Neural cell (in vitro differentiated cells): ENCODE data around the gene SOX30. TPM values are rescaled to one million over a fixed set of nuclear protein-coding genes. Genes with fewer than 3 reads are reported as not detected.

Experiments
- H2AFZ ChIP-seq: fragments of 200-600, 300-800 bp; sonication (generic), shearing (Covaris generic); 2 replicates; pipeline ENCODE4 v1.6.0; 2014; ENCODE audit warnings: low read depth, mild to moderate bottlenecking, antibody characterized with exemption, low read length, moderate library complexity
- H3F3A ChIP-seq: fragments of 200-600 bp; shearing (Covaris generic); 2 replicates; pipeline ENCODE4 v1.6.1; 2016; ENCODE audit warnings: mild to moderate bottlenecking, moderate library complexity, mixed read lengths, antibody characterized with exemption, low read length; ENCODE audit not compliant: insufficient read depth, poor library complexity, severe bottlenecking
- H3K27ac ChIP-seq: fragments of 200-600, 300-800 bp; sonication (generic), shearing (Covaris generic); 2 replicates; pipeline ENCODE4 v1.5.1; 2014; ENCODE audit warnings: mild to moderate bottlenecking, low read length, moderate library complexity
- H3K27me3 ChIP-seq: fragments of 300-800, 200-600 bp; sonication (generic), shearing (Covaris generic); 2 replicates; pipeline ENCODE4 v1.6.0; 2014; ENCODE audit warnings: mild to moderate bottlenecking, low read depth, low read length, moderate library complexity; ENCODE audit not compliant: insufficient read depth
- H3K36me3 ChIP-seq: fragments of 300-800, 200-600 bp; sonication (generic), shearing (Covaris generic); 2 replicates; pipeline ENCODE4 v1.5.1; 2014; ENCODE audit warnings: mild to moderate bottlenecking, antibody characterized with exemption, low read length, moderate library complexity; ENCODE audit not compliant: insufficient read depth
- H3K4me2 ChIP-seq: fragments of 300-800, 200-600 bp; sonication (generic), shearing (Covaris generic); 2 replicates; pipeline ENCODE4 v1.6.0; 2014; ENCODE audit warnings: mild to moderate bottlenecking, low read length
- H3K4me3 ChIP-seq: fragments of 300-800, 200-600 bp; sonication (generic), shearing (Covaris generic); 2 replicates; pipeline ENCODE4 v1.5.1; 2014; ENCODE audit warnings: mild to moderate bottlenecking, low read length, moderate library complexity
- H3K79me2 ChIP-seq: fragments of 200-600 bp; shearing (Covaris generic); replicated peaks from 2 replicates; pipeline ENCODE4 v1.6.0; 2014; ENCODE audit warnings: mild to moderate bottlenecking, low read length, moderate library complexity; ENCODE audit not compliant: insufficient read depth
- H3K9ac ChIP-seq: fragments of 300-800, 200-600 bp; sonication (generic), shearing (Covaris generic); 2 replicates; pipeline ENCODE4 v1.6.1; 2016; ENCODE audit warnings: mild to moderate bottlenecking, low read length, mixed read lengths
- H3K9me2 ChIP-seq: fragments of 200-600 bp; shearing (Covaris generic); 2 replicates; pipeline ENCODE4 v1.6.1; 2016; ENCODE audit warnings: mild to moderate bottlenecking, low read length, mixed read lengths; ENCODE audit not compliant: insufficient read depth
- H3K9me3 ChIP-seq: fragments of 200-600, 300-800 bp; sonication (generic), shearing (Covaris generic); 2 replicates; pipeline ENCODE4 v1.6.1; 2016; ENCODE audit warnings: mild to moderate bottlenecking, mixed run types, low read length, moderate library complexity, mixed read lengths
- H4K20me1 ChIP-seq: fragments of 200-600 bp; shearing (Covaris generic); 2 replicates; pipeline ENCODE4 v1.6.1; 2016; ENCODE audit warnings: mild to moderate bottlenecking, mixed run types; ENCODE audit not compliant: insufficient read depth
- EP300 ChIP-seq: fragments of 450-650 bp; conservative IDR thresholded peaks from 2 replicates; pipeline ENCODE4 v1.6.1; 2014; ENCODE audit warnings: antibody characterized with exemption, mild to moderate bottlenecking, moderate library complexity; ENCODE audit not compliant: poor library complexity, severe bottlenecking
- EZH2 ChIP-seq: fragments of 200-600, 300-800 bp; shearing (Covaris generic), sonication (generic); IDR thresholded peaks from 2 replicates; pipeline ENCODE4 v1.6.1; 2014; ENCODE audit warnings: antibody characterized with exemption, low read length, borderline replicate concordance, mild to moderate bottlenecking; ENCODE audit not compliant: insufficient read depth, poor library complexity, severe bottlenecking
- MXI1 ChIP-seq: fragments of 450-650 bp; conservative IDR thresholded peaks from 2 replicates; pipeline ENCODE4 v1.6.1; 2014; ENCODE audit warnings: antibody characterized with exemption, mild to moderate bottlenecking; ENCODE audit not compliant: poor library complexity, severe bottlenecking
- POLR2AphosphoS5 ChIP-seq: IDR thresholded peaks from 2 replicates; pipeline ENCODE4 v1.6.1; 2012
- RAD21 ChIP-seq: fragments of 450-650 bp; conservative IDR thresholded peaks from 2 replicates; pipeline ENCODE4 v1.6.1; 2014; ENCODE audit warnings: antibody characterized with exemption, mild to moderate bottlenecking, moderate library complexity
- SMC3 ChIP-seq: fragments of 450-650 bp; conservative IDR thresholded peaks from 2 replicates; pipeline ENCODE4 v1.6.1; 2014; ENCODE audit warnings: antibody characterized with exemption, mild to moderate bottlenecking, moderate library complexity; ENCODE audit not compliant: poor library complexity
- TAF1 ChIP-seq: IDR thresholded peaks from 2 replicates; pipeline ENCODE4 v1.6.1; 2012; ENCODE audit warnings: low read depth
- polyA plus RNA-seq: library from polyadenylated mRNA; depleted of rRNA; stranded (reverse); fragments of >200 nt; gene quantifications from 2 replicates; pipeline ENCODE4 v1.2.3, GENCODE V29; 2014
- TF ChIP-seq, protein P1 (sequence below): fragments of 450-650 bp; IDR thresholded peaks from 2 replicates; pipeline ENCODE4 v1.5.1; 2014; ENCODE audit warnings: antibody characterized with exemption, mild to moderate bottlenecking, moderate library complexity; ENCODE audit not compliant: poor library complexity, severe bottlenecking
- TF ChIP-seq, protein P2 (sequence below): IDR thresholded peaks from 2 replicates; pipeline ENCODE4 v1.6.1; 2012; ENCODE audit warnings: borderline replicate concordance

Gene SOX30
- polyA plus RNA-seq, 1 donor from 2014 or later: not detected

DNA sequence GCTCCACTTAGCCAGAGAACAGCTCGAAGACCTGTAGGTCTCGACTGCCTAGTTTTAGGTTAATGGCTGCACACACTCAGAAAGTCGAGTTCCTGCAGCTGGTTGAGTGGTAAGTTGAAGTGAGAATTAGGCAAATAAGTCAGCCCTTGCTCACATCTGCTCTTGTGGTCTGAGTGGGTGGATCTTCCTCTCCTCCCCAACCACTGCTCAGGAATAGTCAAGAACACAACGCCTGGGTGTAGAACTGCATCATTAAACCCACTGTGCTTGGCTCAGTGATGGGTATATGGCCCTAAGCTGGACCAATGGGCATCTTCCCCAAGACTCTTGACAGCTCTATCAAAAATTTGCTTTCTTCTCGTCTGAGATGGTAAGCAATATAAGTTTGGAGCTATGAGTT, 55.8 kb downstream of the SOX30 start:
- H3K9me2 ChIP-seq: no peaks in the 10 kb centered on the region
- H3K9me3 ChIP-seq: no peaks in the 10 kb centered on the region
- no peak overlapping the region for H3K27ac ChIP-seq
- no peak overlapping the region for H3K4me2 ChIP-seq
- no peaks in the 10 kb centered on the region for H3K36me3 ChIP-seq
- no peaks in the 10 kb centered on the region for H3F3A ChIP-seq
- no peaks in the 10 kb centered on the region for H3K27me3 ChIP-seq
- H4K20me1 ChIP-seq: no peaks in the 10 kb centered on the region
- no peaks in the 10 kb centered on the region for H3K79me2 ChIP-seq
- TF ChIP-seq, protein P1, sequence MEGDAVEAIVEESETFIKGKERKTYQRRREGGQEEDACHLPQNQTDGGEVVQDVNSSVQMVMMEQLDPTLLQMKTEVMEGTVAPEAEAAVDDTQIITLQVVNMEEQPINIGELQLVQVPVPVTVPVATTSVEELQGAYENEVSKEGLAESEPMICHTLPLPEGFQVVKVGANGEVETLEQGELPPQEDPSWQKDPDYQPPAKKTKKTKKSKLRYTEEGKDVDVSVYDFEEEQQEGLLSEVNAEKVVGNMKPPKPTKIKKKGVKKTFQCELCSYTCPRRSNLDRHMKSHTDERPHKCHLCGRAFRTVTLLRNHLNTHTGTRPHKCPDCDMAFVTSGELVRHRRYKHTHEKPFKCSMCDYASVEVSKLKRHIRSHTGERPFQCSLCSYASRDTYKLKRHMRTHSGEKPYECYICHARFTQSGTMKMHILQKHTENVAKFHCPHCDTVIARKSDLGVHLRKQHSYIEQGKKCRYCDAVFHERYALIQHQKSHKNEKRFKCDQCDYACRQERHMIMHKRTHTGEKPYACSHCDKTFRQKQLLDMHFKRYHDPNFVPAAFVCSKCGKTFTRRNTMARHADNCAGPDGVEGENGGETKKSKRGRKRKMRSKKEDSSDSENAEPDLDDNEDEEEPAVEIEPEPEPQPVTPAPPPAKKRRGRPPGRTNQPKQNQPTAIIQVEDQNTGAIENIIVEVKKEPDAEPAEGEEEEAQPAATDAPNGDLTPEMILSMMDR: no peak
- TF ChIP-seq SMC3 (no peak), POLR2AphosphoS5 (no peak), EP300 (no peak), RAD21 (no peak), MXI1 (no peak), TAF1 (no peak), EZH2 (no peak)
- TF ChIP-seq, protein P2, sequence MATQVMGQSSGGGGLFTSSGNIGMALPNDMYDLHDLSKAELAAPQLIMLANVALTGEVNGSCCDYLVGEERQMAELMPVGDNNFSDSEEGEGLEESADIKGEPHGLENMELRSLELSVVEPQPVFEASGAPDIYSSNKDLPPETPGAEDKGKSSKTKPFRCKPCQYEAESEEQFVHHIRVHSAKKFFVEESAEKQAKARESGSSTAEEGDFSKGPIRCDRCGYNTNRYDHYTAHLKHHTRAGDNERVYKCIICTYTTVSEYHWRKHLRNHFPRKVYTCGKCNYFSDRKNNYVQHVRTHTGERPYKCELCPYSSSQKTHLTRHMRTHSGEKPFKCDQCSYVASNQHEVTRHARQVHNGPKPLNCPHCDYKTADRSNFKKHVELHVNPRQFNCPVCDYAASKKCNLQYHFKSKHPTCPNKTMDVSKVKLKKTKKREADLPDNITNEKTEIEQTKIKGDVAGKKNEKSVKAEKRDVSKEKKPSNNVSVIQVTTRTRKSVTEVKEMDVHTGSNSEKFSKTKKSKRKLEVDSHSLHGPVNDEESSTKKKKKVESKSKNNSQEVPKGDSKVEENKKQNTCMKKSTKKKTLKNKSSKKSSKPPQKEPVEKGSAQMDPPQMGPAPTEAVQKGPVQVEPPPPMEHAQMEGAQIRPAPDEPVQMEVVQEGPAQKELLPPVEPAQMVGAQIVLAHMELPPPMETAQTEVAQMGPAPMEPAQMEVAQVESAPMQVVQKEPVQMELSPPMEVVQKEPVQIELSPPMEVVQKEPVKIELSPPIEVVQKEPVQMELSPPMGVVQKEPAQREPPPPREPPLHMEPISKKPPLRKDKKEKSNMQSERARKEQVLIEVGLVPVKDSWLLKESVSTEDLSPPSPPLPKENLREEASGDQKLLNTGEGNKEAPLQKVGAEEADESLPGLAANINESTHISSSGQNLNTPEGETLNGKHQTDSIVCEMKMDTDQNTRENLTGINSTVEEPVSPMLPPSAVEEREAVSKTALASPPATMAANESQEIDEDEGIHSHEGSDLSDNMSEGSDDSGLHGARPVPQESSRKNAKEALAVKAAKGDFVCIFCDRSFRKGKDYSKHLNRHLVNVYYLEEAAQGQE: no peak
- H3K9ac ChIP-seq: no peak overlapping the region
- no peak overlapping the region for H3K4me3 ChIP-seq
- no peak overlapping the region for H2AFZ ChIP-seq

DNA sequence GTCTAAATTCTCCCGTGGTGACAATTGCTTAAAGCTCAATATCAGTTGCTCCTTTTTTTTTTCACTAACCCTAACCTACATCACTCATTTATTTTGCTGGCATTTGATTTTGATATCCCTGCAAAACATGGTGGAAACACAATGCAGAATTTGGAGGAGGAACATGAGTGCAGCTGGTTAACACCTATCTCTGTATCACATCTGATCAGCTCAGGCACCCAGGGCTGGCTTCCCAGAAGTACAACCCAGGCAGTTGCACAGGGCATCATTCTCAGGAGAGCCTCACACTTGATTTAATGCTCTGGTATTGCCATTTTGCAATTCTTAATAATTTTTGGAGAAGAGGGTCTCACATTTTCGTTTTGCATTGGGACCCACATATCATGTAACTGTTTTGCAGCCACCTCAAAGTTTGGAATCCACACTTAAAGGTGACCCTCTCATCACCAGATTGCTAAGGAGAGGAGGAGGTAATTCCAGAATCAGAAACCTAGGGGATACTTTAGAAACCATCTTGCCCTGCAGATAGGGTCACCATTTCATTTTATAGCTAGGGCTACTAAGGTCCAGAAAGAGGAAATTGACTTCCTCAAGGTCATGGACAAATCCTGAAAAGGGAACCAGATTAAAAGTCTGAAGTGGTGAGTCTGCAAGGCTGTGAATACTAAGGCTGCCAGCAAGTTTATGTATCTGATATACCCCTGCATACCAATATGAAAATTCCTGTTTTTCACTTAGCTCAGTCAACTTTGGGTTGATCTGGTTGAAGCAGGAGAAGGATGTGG, 57.4 kb downstream of the SOX30 start:
- H3K9ac ChIP-seq: no peak overlapping the region
- H3K9me3 ChIP-seq: no peaks in the 10 kb centered on the region
- no peaks in the 10 kb centered on the region for H3K9me2 ChIP-seq
- no peak overlapping the region for H2AFZ ChIP-seq
- no peaks in the 10 kb centered on the region for H3K27me3 ChIP-seq
- H3K4me2 ChIP-seq: no peak overlapping the region
- no peaks in the 10 kb centered on the region for H3K36me3 ChIP-seq
- H4K20me1 ChIP-seq: no peaks in the 10 kb centered on the region
- TF ChIP-seq, protein P1: no peak
- TF ChIP-seq EP300 (no peak), TAF1 (no peak), MXI1 (no peak), POLR2AphosphoS5 (no peak), EZH2 (no peak), RAD21 (no peak), SMC3 (no peak)
- TF ChIP-seq, protein P2: no peak
- no peaks in the 10 kb centered on the region for H3K79me2 ChIP-seq
- H3F3A ChIP-seq: no peaks in the 10 kb centered on the region
- H3K4me3 ChIP-seq: no peak overlapping the region
- H3K27ac ChIP-seq: no peak overlapping the region
